Vagina (tissue), 2 donors: ENCODE measurements around the gene CR2.

ENCODE experiments used
- CTCF ChIP-seq, 3 experiments: fragments of 450-650 bp in 2 of 3; fragments of 200-600 bp in 1 of 3; sonication (generic) in 1 of 3; IDR thresholded peaks; one replicate each; pipeline ENCODE4 v1.5.1; 2017 to 2019; ENCODE audit warnings: antibody characterized with exemption in 3 of 3, mild to moderate bottlenecking in 2 of 3, moderate library complexity in 2 of 3
- POLR2A ChIP-seq, 2 donors: fragments of 450-650 bp; IDR thresholded peaks; one replicate each; pipeline ENCODE4 v1.6.1; 2017; ENCODE audit warnings: antibody characterized with exemption in 2 of 2, mild to moderate bottlenecking in 2 of 2, moderate library complexity in 2 of 2
- POLR2AphosphoS5 ChIP-seq, 2 donors: sonication (generic); formaldehyde crosslinking; IDR thresholded peaks; one replicate each; pipeline ENCODE4 v1.9.0; 2017; ENCODE audit warnings: antibody characterized with exemption in 2 of 2, mild to moderate bottlenecking in 2 of 2, low read depth in 1 of 2; ENCODE audit not compliant: insufficient read depth in 1 of 2

DNA sequence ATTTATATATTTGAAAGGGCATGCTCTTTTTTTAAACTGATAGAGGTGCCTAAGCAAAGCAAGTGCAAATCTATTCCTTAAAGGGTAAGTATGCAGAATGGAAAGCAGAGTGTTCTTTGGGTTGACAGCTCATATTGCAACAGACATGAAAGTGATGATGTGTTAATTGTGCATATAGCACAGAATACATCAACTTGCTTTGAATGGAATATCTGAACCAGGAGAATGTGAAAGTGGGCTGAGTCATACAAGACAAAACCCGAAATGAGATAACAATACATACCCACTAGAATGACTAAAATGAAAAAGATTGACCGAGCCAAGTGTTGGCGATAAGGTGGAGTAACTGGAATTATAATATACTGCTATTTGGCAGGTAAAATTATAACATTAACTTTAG is 46.2 kb downstream of the CR2 start:
- TF ChIP-seq POLR2A (IDR thresholded peaks at IDR 0.05) (no peak), CTCF (IDR thresholded peaks at IDR 0.05) (no peak), POLR2AphosphoS5 (IDR thresholded peaks at IDR 0.05; ENCODE audit: insufficient read depth in 1 of 2, low read depth in 1 of 2) (no peak)
